ENCODE measurements around the gene ZBTB7B.
A peak's percentile ranks its signal among the peaks of the same experiment; 100 is the strongest.

Gene ZBTB7B

DNA sequence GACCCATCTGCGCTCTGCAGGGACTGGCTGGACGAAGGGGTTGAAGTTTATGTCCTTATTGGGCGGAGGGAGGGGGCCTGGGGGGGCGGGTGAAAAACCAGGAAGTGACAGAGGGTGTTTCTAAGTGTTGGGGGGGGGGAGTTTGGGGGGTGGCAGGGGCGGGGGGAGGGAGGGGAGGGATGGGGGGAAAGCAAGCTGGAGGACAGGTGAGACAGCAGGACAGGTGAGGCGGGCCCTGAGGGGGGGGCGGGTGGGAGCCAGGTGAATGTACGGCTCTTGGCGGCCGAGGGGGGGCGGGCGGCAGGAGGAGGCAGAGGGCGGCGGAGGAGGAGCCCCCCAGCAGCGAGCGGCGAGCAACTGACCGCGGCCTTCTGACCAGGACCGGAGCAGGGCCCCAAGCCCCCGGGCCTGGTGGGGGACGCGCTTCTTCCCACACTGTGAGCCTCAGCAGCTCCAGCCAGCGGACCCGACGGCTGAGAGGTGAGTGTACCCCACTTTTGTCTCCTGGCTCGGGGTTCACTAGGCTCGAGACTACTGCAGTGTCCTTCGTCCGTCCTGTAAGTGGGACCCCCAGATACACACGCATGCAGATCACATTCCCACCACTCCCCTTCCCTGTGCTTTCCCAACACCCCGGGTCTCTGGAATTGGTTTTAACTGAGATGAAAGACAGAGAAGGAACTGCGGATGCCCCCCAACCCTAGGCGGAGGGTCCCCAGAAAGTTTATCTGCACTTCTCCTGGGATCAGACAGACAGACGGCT, at the start of gene ZBTB7B:
TSS of gene ZBTB7B (plus strand) at position 339 of the 763 bp plus-strand sequence. CDS start 11,859 bp downstream, outside the sequence.
- no peak for DNase-seq

DNA sequence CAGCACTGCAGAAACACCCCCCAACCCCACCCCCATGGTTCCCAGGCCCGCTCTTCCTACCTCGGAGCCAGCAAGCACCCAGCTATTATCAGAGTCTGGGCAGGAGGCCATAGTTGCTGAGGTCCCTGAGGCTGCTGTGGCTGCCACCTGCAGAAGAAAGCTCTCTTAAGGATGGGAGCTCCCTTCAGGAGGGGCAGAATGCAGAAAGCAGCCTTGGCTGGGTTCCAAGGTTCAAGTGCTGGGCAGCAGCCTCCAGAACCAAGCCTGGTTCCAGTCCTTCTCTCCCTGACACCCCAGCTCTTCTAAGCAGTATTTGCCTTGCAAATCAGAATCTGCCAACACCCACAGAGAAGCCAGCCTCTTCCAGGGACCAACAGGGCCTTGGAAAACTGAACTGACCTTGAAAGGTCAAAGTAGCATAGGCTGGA, 49.0 kb upstream of the ZBTB7B start:
- no peak for DNase-seq

- no peak for DNase-seq
Measured at GRCh38 chr1:154954541-154954940, 48.1 kb upstream of the ZBTB7B start.

GRCh38 chr1:154955039-154955717, 47.4 kb upstream of the ZBTB7B start:
- DNase-seq: no peak

DNA sequence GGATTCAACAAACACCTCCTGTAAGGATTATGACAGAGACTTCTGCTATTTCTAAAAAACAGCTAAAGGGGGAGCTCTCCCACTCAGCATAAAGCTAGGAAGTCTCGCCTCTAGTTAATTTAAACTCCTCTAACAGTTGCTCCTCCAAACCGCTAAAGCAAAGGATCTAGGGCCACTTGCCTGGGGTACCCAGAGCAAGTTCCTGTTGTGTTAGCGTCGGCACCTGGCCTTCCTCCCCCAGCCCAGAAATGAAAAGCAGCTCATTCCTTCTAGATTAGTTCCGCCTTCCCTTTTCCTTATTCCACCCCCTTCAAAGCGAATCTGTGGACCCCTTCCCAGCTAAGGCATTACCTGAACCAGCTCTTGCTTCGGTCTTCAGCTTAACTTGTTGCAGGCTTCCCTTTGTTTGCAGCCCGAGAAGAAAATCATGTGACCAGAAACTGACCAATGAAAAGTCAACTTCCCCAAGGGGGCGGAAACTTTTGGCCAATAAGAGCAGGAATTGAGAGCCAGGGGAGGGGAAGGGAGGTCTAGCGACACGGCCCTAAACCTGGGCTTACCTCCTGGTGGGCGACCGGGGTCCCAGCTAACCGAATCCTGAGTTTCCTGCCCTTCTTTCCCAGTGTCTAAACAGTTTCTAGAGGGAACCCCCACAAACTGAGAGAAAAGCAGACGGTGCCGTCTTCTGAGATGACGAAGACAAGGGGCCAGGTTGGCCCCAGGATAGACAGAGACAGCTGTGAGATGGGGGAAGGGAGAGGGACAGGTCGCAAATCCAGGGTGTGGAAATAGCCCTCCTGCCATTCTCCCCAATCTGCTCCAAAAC, 46.7 kb upstream of the ZBTB7B start, which contains the start of gene PBXIP1:
TSS of gene PBXIP1 (minus strand) at position 382 of the 826 bp plus-strand sequence. CDS start 2,378 bp downstream, outside the sequence.
- DNase-seq: peak; percentile 91

- DNase-seq: no peak
Measured at GRCh38 chr1:154956544-154956941, 46.1 kb upstream of the ZBTB7B start.

DNA sequence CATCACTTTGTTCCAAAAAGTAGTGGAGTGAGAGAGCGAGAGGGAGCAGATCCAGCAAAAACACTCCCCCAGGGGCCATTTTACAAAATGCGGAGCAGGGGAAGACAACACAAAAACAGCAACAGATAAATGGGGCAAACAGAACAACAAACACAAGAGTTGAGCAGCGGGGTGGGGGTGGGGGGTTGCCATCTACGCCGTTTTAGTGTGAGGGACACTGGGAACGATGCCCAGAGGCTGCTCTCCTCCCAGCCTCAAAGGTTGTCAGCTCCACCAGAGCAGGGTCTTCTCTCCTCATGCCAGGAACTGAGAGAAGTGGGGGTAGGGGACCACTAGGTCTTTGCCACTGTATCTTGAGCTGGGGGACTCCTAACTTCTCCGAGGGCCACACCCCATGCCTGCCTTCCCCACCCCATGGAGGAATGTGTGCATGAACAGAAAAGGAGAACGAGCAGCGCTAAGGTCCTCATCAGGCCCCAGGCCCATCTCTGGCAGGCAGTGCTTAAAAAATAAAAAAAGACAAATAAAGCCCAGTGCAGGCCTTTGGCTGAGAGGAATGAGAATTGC, 45.4 kb upstream of the ZBTB7B start:
- DNase-seq: no peak

DNA sequence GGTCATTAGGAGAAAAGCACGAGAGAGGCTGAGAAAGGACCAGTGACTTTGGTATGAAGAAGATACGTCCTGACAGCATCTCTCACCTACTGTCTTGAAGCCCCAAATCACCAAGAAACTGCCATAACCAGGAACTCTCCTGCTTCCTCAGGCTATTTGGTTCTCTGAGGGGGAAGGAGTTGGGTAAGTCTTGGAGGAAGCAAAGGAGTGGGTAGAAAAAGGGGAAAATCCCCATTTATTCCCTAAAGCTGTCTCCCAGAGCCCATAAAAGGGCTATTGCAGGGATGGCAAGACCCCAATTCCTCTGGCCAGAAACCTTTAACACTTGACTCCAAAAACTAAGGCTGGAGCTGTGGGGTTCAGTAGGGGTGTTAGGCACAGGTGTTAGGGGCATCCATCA, 44.6 kb upstream of the ZBTB7B start:
- no peak for DNase-seq

- DNase-seq: no peak
Measured at GRCh38 chr1:154958681-154959425, 43.7 kb upstream of the ZBTB7B start.

GRCh38 chr1:154959426-154959780, 43.2 kb upstream of the ZBTB7B start:
- no peak for DNase-seq

DNA sequence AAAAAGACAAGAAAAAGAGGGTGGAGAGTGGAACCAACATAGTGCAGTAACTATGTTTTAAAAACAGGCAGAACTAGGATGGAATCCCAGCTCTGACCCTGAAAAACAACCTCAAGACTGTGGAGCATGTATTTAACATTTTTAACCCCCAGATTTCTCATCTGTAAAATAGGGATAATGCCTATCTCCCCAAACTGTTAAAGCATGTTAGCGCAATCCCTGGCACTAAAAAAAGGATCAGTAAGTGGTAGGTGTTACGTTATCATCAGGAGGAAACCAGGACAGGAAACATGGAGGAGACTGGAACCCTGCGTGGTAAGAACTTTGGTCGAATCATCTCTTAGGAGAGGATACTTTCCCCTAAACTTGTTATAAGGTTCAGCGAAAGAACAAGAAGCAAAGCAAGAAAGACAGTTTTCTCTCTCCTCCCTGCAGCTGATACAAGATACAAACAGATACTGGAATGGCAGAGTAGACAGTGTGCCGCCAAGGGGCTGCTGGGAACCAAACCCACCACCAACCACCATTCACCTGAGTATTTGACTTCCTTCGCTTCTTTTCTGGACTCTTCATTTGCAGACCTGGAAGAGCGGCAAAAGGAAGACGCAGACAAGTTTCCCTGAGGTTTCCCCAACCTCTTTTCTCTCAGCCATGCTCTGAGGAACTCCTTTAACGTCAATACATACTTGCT, 42.0 kb upstream of the ZBTB7B start:
- no peak for DNase-seq

DNA sequence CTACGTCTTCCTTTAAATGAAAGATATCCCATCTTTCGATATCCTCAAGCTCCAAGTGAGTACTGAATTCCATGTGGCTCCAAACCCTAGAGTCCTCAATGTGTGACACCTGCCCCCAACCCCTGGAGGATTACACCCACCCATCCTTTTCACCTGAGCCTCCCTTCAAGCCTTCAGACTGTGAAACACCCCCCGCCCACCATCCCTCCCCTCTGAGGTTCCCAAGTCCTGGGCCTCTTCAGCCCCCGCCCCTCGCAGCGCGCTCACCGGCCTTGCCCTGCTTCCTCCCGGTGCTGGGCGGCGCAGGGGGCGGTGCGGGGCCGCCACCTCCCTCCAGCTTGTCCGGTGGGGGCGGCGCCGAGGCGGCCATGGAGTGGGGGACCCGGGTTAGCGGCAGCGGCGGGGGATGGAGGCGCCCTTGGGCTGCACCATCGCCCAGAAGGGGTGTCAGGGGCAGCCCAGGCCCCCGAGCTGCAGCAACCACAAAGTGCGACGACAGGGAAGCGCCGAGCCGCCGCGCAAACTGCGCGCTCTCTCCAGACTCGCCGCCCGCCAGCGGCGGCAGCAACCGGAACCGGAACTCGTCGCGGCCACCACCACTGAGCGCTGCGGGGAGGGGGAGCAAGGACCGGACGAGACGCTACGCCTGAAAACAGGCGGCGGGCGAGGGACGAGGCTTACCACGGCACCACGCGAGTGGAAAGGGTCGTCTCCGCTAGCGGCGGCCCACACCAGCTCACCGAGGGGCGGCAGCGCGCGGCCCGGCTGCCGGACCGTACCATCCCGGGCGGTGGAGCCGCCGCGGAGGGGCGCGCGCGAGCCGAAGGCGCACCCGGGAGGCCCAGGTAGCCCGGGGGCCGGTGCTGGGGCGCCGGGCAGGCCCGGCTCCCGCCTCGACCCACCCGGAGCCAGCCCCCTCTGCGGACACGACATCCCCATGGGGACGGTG, 41.1 kb upstream of the ZBTB7B start, which contains the start of gene PYGO2:
TSS of gene PYGO2 (minus strand) at position 576 of the 949 bp plus-strand sequence. CDS start at position 370, 206 bp downstream.
- peak; percentile 70 for DNase-seq

- DNase-seq: no peak
Measured at GRCh38 chr1:154962156-154962749, 40.3 kb upstream of the ZBTB7B start.

- DNase-seq: no peak
Measured at GRCh38 chr1:154962795-154963330, 39.7 kb upstream of the ZBTB7B start.

DNA sequence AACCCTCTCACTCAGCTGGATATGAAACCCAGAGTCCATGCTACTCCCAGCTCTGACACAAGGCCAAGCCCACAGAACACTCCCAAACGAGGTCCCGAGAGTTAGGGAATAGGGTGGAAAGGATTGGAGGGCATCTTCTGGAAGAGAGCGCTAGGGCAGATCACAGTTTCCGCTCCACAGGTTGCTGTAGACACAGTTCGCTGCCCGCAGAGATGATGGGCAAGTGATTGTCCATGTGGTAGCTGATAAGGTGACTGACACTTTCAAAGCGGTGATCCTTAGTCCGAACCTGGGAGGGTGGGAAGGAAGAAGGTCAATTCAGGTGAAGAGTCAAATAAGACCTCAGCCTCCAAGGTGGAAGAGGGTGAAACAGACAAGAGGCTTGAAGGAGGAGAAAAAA, 39.0 kb upstream of the ZBTB7B start:
- no peak for DNase-seq

DNA sequence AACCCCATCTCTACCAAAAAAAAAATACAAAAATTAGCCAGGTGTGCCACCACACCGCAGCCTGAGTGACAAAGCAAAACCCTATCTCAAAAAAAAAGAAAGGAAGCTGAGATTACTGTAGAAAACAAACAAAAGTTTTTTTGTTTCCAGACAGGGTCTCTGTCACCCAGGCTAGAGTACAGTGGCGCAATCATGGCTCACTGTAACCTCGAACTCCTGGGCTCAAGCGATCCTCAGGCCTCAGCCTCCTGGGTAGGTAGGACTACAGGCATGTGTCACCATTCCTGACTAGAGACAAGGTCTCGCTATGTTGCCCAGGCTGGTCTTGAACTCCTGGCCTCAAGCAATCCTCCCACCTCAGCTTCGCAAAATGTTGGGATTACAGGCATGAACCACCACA, 38.2 kb upstream of the ZBTB7B start:
- DNase-seq: no peak

DNA sequence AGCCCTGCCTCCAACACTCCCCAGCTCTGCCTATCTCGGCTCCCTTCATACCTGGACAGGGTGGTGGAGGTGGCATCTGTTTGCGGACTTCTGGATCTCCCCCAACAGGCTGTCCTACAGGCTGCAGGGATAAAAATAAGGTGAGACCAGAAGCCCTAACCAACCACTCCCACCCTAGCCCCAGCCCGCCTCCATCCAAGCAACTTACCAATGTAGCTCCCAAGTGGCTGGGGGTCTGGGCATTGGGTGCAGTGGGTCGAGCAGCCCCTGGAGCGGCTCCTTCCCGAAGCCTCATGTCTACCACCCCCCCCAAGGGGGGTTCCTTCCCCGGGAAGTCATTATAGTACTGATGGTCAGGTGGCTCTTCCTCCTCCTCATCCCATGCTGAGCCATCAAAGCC, 36.5 kb upstream of the ZBTB7B start:
- no peak for DNase-seq

GRCh38 chr1:154967331-154967950, 35.2 kb upstream of the ZBTB7B start:
- DNase-seq: no peak

DNA sequence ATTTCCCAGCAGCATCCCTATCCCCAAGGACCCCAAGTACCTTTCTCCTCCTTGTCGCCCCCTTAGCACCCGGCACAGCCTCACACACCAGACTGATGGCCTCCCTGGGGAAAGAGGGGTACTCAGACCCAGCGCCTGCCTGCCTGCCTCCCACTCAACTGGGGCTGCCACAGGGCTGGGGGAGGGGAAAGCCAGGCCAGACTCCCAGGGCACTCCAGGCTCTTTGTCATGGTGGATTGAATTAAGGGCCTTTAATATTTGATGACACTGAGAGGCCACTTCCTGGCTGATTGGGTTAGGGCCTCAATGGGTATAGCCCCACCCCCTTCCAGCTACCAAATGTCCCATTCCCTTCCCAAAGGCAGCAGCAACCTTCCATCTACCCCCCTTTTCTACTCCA, 33.9 kb upstream of the ZBTB7B start:
- no peak for DNase-seq

Data from fibroblast of upper back skin (primary cell).